H1 (cell line): ENCODE data around the gene CHST8. TPM values are rescaled to one million over a fixed set of nuclear protein-coding genes. Genes with fewer than 3 reads are reported as not detected.

Experiments
- CHD2 ChIP-seq: IDR thresholded peaks from 2 replicates; pipeline ENCODE4 v1.6.1; 2012; ENCODE audit warnings: low read length, improper control_type of control experiment
- GTF2F1 ChIP-seq: IDR thresholded peaks from 2 replicates; pipeline ENCODE4 v1.6.1; 2012; ENCODE audit warnings: low read depth, low read length, improper control_type of control experiment, borderline replicate concordance
- HDAC2 ChIP-seq, 2 experiments: fragments of 300-600 bp in 1 of 2; sonication (generic) in 1 of 2; IDR thresholded peaks; 2 replicates each; pipeline ENCODE4 v1.6.1; 2011 to 2012; ENCODE audit warnings: low read depth in 2 of 2, low read length in 2 of 2, mild to moderate bottlenecking in 2 of 2, moderate library complexity in 2 of 2, borderline replicate concordance in 1 of 2, inconsistent platforms in 1 of 2
- SIN3A ChIP-seq, 2 experiments: IDR thresholded peaks in 1 of 2; conservative IDR thresholded peaks in 1 of 2; 2 replicates each; pipeline ENCODE4 v1.6.1; 2011 to 2012; ENCODE audit warnings: low read length in 2 of 2, improper control_type of control experiment in 1 of 2, low read depth in 1 of 2, mild to moderate bottlenecking in 1 of 2
- polyA plus RNA-seq, 7 experiments: library from polyadenylated mRNA; depleted of rRNA in 3 of 7; stranded (reverse) in 5 of 7; unstranded in 2 of 7; fragments of >200 nt in 5 of 7; fragments of 200-250 nt in 2 of 7; gene quantifications; 1 replicate in 5 of 7; 2 replicates in 1 of 7; 4 replicates in 1 of 7; pipeline versions ENCODE4 v1.2.1 to v1.2.3, GENCODE V29; 2011 to 2013; ENCODE audit warnings: missing spikeins in 2 of 7, mixed read lengths in 2 of 7
- total RNA-seq: library from RNA; stranded (reverse); fragmentation: NEBNext Ultra II Directional; extraction: Animal tissue kit (Norgen Biotek cat#: 25700); gene quantifications from 2 replicates; pipeline ENCODE4 v1.2.1, GENCODE V29; 2021

CHST8 gene
- total and polyA plus RNA-seq, 2 of the 8 experiments (the other 6 are each of a cell fraction or from before 2014, with no cell fraction given): 10.8 to 28.2 TPM

DNA sequence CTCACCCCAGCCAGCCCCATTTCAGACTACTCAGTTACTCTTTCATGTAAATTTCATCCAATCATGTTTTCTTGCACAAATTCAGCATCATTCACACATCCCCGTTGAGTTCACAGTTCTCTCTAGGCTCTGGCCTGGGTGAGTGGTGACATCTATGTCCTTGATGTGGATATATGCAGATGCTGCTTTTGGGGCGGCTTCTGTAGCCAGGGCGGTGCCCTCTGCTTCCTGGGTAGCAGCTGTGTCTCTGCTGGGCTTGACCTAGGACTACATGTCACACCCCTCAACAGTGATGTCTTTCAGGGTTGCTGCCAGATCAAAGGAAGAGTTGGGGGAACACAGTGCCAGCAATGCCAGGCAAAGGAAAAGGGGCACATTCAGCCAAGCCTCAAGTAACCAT is 106.4 kb downstream of the CHST8 start (continued):
- TF ChIP-seq SIN3A (conservative IDR thresholded peaks at IDR 0.05 in 1 of 2, IDR thresholded peaks at IDR 0.05 in 1 of 2; ENCODE audit: low read depth in 1 of 2, low read length in 2 of 2) (no peak), GTF2F1 (no peak), HDAC2 (IDR thresholded peaks at IDR 0.05; ENCODE audit: borderline replicate concordance in 1 of 2, low read depth in 2 of 2, low read length in 2 of 2) (no peak), CHD2 (no peak)
